ENCODE data around the gene FCRL6. TPM values are rescaled to one million over a fixed set of nuclear protein-coding genes. Genes with fewer than 3 reads are reported as not detected.
A peak's percentile ranks its signal among the peaks of the same experiment; 100 is the strongest.

FCRL6 gene
- total and polyA plus RNA-seq, 12 donors: 0.11 to 2.2 (median 0.37) TPM; not detected in 3

DNA sequence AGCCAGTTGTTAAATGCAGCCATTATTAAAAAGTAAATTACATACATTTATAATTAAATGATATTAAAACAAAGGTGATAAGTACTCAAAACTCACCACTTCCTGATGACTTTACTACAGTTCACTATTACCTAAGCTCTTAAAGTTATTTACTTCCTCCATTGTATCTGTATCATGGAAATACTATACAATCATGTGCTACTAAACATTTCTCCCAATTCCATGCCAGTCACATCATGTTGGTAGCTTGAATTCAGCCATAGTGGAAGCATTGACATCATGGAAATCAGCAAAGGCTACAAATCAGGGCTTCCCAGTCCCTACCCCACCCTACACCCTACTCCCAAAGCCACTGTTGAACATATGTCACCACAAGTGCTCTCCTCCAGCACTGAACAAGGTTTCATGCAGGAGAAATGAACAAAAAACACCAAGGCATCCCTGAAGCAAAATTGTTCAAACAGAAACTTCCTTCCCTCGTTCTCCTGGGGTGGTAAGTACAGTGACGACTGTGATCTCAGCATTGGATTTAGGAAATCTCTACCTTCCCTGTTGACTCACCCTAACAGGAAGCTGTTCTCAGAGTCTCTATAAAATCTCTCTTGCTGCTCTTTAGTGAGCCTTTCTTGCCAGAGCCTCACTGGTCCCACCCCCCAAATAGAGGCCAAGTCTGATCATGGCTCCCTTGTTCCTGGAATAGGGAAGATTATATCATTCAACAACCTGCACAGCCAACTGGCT, 47.6 kb downstream of the FCRL6 start:
- Histone ChIP-seq H3K4me3 (no peak overlapping the region), H3K9me3 (replicated peaks in 1 of 3) (no peaks in the 10 kb centered on the region), H3K36me3 (replicated peaks in 1 of 2) (no peaks in the 10 kb centered on the region), H3K27me3 (no peaks in the 10 kb centered on the region), H3K27ac (no peak overlapping the region), H3K4me1 (replicated peaks in 1 of 2) (peaks cover 6 to 19% of the 10 kb centered on the region in 2 donors)
- intact Hi-C loops (cut with DNase I): no loop called here
- WGBS, 4 donors: 74 to 92% (median 77%) methylated on average over 2 of the region's 2 CpGs
- no peak for TF ChIP-seq POLR2A (IDR thresholded peaks at IDR 0.05)
- TF ChIP-seq, protein P1, sequence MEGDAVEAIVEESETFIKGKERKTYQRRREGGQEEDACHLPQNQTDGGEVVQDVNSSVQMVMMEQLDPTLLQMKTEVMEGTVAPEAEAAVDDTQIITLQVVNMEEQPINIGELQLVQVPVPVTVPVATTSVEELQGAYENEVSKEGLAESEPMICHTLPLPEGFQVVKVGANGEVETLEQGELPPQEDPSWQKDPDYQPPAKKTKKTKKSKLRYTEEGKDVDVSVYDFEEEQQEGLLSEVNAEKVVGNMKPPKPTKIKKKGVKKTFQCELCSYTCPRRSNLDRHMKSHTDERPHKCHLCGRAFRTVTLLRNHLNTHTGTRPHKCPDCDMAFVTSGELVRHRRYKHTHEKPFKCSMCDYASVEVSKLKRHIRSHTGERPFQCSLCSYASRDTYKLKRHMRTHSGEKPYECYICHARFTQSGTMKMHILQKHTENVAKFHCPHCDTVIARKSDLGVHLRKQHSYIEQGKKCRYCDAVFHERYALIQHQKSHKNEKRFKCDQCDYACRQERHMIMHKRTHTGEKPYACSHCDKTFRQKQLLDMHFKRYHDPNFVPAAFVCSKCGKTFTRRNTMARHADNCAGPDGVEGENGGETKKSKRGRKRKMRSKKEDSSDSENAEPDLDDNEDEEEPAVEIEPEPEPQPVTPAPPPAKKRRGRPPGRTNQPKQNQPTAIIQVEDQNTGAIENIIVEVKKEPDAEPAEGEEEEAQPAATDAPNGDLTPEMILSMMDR (IDR thresholded peaks at IDR 0.05): no peak
- DNase-seq: no peak

DNA sequence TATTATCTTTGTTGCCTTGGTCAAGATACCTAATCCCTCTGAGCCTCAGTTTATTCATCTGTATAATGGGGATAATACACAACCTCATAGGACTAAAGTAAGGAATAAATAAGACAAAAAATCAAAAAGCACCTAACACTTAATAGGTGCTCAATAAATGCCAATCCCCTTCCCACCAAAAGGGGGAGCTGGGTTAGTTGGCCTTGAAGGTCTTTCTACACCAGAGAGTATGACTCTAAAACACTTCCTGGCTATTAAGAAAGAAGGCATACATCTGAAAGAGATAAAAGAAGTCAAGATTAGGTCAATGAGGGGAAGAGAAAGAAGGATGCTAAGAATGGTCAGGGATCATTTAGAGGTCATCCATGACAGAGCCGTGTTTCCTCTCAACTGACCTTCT, 49.2 kb downstream of the FCRL6 start:
- H3K9me3 ChIP-seq (replicated peaks in 1 of 3): no peaks in the 10 kb centered on the region
- no peaks in the 10 kb centered on the region for H3K27me3 ChIP-seq
- TF ChIP-seq, protein P1 (IDR thresholded peaks at IDR 0.05): peak in 1 of 6 experiments; percentile 8
- no peak for TF ChIP-seq POLR2A (IDR thresholded peaks at IDR 0.05)
- H3K4me3 ChIP-seq: no peak overlapping the region
- H3K36me3 ChIP-seq (replicated peaks in 1 of 2): no peaks in the 10 kb centered on the region
- no peak for DNase-seq
- H3K4me1 ChIP-seq (replicated peaks in 1 of 2): peaks cover 6 to 19% of the 10 kb centered on the region in 2 donors
- intact Hi-C loops (cut with DNase I): no loop called here
- H3K27ac ChIP-seq: no peak overlapping the region
- 29 to 45% (median 37%) methylated on average over 1 of the region's 1 CpG for WGBS, 4 donors

- 18 to 20% (median 19%) methylated on average over 6 of the region's 6 CpGs for WGBS, 4 donors
- Histone ChIP-seq H3K27ac (peak overlapping the region; percentile 23 to 97 (median 94)), H3K36me3 (replicated peaks in 1 of 2) (no peaks in the 10 kb centered on the region), H3K4me3 (peak overlapping the region in 2 of 4 donors; percentile 55 to 63), H3K27me3 (no peaks in the 10 kb centered on the region), H3K9me3 (replicated peaks in 1 of 3) (no peaks in the 10 kb centered on the region), H3K4me1 (replicated peaks in 1 of 2) (peaks cover 6 to 19% of the 10 kb centered on the region in 2 donors)
- peak in 2 of 7 donors; percentile 30 to 36 for DNase-seq
- TF ChIP-seq POLR2A (IDR thresholded peaks at IDR 0.05): no peak
- TF ChIP-seq, protein P1 (IDR thresholded peaks at IDR 0.05): no peak
- intact Hi-C loops (cut with DNase I): no loop called here
Observed at GRCh38 chr1:159853417-159854115, 51.4 kb downstream of the FCRL6 start.

DNA sequence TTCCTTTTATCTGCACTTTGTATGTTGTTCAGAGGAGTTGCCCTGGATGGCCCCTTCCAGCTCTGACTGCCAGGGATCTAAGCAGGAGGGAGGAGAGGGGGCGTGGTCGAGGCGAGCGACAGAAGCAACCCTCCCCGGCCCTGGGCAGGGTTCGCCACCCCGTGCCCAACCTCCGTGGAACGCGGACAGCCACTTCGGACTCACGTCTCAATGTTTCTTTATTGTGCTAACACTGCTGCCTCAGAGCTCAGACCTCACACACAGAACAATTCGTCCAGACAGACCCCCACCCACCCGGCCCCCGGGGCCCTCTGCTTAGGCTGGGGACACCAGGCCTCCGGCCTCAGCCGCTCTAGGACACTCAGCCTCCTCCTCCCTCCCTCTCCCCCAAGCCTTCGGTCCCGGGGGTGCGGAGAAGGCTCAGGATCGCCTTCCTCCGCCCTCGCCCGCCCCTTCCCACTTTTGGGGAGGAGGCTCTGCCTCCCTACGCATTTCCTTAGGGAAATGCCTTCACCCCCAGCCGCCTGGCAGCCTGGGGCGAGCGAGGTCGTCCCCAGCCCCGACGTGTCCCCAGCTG, 52.0 kb downstream of the FCRL6 start:
- H3K27ac ChIP-seq: peak overlapping the region; percentile 85 to 97 (median 94)
- intact Hi-C loops (cut with DNase I): no loop called here
- H3K9me3 ChIP-seq (replicated peaks in 1 of 3): no peaks in the 10 kb centered on the region
- no peaks in the 10 kb centered on the region for H3K36me3 ChIP-seq (replicated peaks in 1 of 2)
- DNase-seq: peak; percentile 81 to 94 (median 91)
- H3K27me3 ChIP-seq: no peaks in the 10 kb centered on the region
- H3K4me1 ChIP-seq (replicated peaks in 1 of 2): peaks cover 6 to 19% of the 10 kb centered on the region in 2 donors
- TF ChIP-seq, protein P1 (IDR thresholded peaks at IDR 0.05): peak in 1 of 6 experiments; percentile 12
- no peak for TF ChIP-seq POLR2A (IDR thresholded peaks at IDR 0.05)
- peak overlapping the region in 3 of 4 donors; percentile 11 to 63 (median 55) for H3K4me3 ChIP-seq
- WGBS, 4 donors: 0 to 3% (median 1%) methylated on average over 11 to 31 of the region's 31 CpGs
